HUES64 (cell line): ENCODE measurements around the gene JUP.
A peak's percentile ranks its signal among the peaks of the same experiment; 100 is the strongest.

ENCODE experiments used
- H3K27ac ChIP-seq: 2 replicates; pipeline ENCODE4 v1.7.0; 2013; ENCODE audit warnings: low read depth, low read length, inconsistent platforms
- H3K27me3 ChIP-seq: 2 replicates; pipeline ENCODE4 v1.6.1; 2013; ENCODE audit warnings: mild to moderate bottlenecking, low read length; ENCODE audit not compliant: insufficient read depth
- H3K36me3 ChIP-seq: 2 replicates; pipeline ENCODE4 v1.6.1; 2013; ENCODE audit warnings: mild to moderate bottlenecking, low read length; ENCODE audit not compliant: insufficient read depth
- H3K4me1 ChIP-seq: 2 replicates; pipeline ENCODE4 v1.6.1; 2013; ENCODE audit warnings: mild to moderate bottlenecking, low read length, moderate library complexity; ENCODE audit not compliant: insufficient read depth
- H3K4me3 ChIP-seq: 2 replicates; pipeline ENCODE4 v1.5.1; 2013; ENCODE audit warnings: mild to moderate bottlenecking, low read length, moderate library complexity
- H3K9ac ChIP-seq: 2 replicates; pipeline ENCODE4 v1.6.1; 2013; ENCODE audit warnings: mild to moderate bottlenecking, low read depth, low read length
- H3K9me3 ChIP-seq: 2 replicates; pipeline ENCODE4 v1.6.1; 2013; ENCODE audit warnings: low read depth, low read length; ENCODE audit not compliant: insufficient read depth
- WGBS: fragments of 150-250, 120-280 bp; methylation state at CpG from one replicate; pipeline ENCODE4 v1.1.7; 2013; ENCODE audit warnings: missing lambda C conversion rate; 5-methylcytosine and 5-hydroxymethylcytosine counted together

Gene JUP

DNA sequence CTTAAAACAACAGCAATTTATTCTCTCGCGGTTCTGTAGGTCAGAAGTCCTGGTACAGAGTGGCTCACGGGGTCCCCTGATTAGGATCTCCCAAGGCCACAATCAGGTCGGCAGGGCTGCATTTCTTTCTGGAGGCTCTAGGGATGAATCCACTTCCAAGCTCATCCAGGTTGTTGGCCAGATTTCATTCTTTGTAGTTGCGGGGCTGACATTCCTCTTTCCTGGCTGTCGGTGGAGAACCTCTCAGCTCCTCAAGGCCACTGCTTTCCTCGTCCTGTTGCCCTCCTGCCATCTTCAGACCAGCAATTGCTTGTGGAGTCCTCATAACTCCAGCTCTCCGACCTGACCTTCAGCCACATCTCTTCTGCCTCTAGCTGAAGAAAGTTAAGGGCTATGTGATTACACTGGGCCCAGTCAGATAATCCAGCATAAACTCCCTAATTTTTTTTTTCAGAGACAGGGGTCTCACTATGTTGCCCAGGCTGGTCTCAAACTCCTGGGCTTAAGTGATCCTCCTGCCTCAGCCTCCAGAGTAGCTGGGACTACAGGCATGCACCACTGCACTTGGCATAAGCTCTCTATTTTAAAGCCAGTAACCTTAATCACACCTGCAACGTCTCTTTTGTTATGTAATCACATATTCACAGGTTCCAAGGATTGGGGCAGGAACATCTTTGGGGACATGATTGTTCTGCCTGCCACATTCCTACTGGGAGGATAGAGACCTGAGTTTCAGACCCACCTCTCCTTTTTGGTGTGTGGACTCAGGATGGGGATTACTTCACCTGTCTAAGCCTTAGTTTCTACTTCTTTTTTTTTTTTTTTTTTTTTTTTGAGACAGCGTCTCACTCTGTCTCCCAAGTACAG lies 78.5 kb downstream of the JUP start:
- peaks cover 11% of the 10 kb centered on the region; the same call in 1 of the 2 replicates for H3K4me1 ChIP-seq
- WGBS = 75% methylated on average over 10 of the region's 10 CpGs
- H3K27me3 ChIP-seq = peaks cover 87% of the 10 kb centered on the region
- H3K4me3 ChIP-seq = no peak overlapping the region
- H3K9ac ChIP-seq = no peak overlapping the region
- no peak overlapping the region for H3K27ac ChIP-seq
- no peaks in the 10 kb centered on the region for H3K36me3 ChIP-seq
- H3K9me3 ChIP-seq = no peaks in the 10 kb centered on the region

DNA sequence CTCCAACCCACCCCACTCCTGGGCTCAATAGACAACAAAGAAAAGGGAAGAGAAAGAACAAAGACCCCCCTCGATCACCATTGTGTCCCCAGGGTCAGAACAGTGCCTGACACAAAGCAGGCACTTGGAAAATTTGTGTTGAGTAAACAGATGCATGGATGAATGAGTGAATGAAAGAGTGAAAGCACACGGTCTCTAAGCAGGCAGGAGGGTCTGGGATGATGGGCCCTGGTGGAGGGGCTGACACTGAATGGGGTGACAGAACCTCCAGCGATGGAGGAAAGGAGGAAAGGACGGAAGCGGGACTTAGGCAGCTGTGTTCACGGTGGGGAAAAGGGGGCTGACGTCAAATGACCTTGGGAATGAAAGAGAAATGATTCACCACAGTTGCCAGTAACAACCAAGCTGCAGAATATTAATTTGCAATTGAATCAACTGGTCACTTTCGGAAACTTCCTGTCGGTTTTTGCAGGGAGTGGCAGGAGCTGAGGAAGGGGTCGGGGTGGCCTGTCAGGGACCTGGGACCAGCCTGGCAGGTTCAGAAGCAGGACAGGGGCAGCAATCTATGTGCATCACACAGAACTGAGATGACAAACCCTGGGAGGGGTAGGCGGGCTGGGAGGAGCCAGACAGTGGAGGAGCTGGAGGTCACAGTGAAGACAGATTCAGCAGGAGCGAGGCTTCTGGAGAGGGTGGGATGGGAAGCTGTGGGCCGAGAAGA lies 81.1 kb downstream of the JUP start:
- peak overlapping the region; percentile 30; the same call in 1 of the 2 replicates for H3K27ac ChIP-seq

More for the DNA sequence above, 81.1 kb downstream of the JUP start:
- Histone ChIP-seq H3K27me3 (peaks cover 69% of the 10 kb centered on the region), H3K4me3 (no peak overlapping the region), H3K9ac (no peak overlapping the region), H3K9me3 (no peaks in the 10 kb centered on the region), H3K36me3 (no peaks in the 10 kb centered on the region), H3K4me1 (peaks cover 11% of the 10 kb centered on the region; the same call in 1 of the 2 replicates)
- 22% methylated on average over 13 of the region's 13 CpGs for WGBS
